8988T (cell line): ENCODE measurements around the gene PRPSAP1.
"Not testable (repeated sequence)": the region's sequence is repeated elsewhere in the genome, so short reads cannot be mapped to it uniquely, and the experiment has no call there.

Source experiments
- DNase-seq: peaks from one replicate; pipeline ENCODE4 v3.0.0; 2011

Gene PRPSAP1

GRCh38 chr17:76382803-76383545 is 29.3 kb upstream of the PRPSAP1 start:
- peak; percentile 81 for DNase-seq

GRCh38 chr17:76382351-76382802 is 28.7 kb upstream of the PRPSAP1 start:
- DNase-seq, result no peak

GRCh38 chr17:76381633-76382350 is 28.1 kb upstream of the PRPSAP1 start:
- DNase-seq, result no peak

GRCh38 chr17:76379646-76380376 is 26.1 kb upstream of the PRPSAP1 start:
- no peak for DNase-seq

GRCh38 chr17:76379275-76379641 is 25.5 kb upstream of the PRPSAP1 start:
- no peak for DNase-seq

- DNase-seq, result no peak
Measured at GRCh38 chr17:76378548-76379274, 25.0 kb upstream of the PRPSAP1 start.

GRCh38 chr17:76376318-76377133 is 22.8 kb upstream of the PRPSAP1 start:
- no peak for DNase-seq

GRCh38 chr17:76371656-76372628 is 18.2 kb upstream of the PRPSAP1 start:
- no peak for DNase-seq

GRCh38 chr17:76370261-76370993 is 16.7 kb upstream of the PRPSAP1 start:
- peak; percentile 70 for DNase-seq

- no peak for DNase-seq
Measured at GRCh38 chr17:76369804-76370203, 16.1 kb upstream of the PRPSAP1 start.

- no peak for DNase-seq
Measured at GRCh38 chr17:76369379-76369778, 15.7 kb upstream of the PRPSAP1 start.

- DNase-seq, result no peak
Measured at GRCh38 chr17:76368545-76368944, 14.8 kb upstream of the PRPSAP1 start.

- no peak for DNase-seq
Measured at GRCh38 chr17:76367642-76368041, 13.9 kb upstream of the PRPSAP1 start.

- DNase-seq, result no peak
Measured at GRCh38 chr17:76366247-76366646, 12.5 kb upstream of the PRPSAP1 start.

- no peak for DNase-seq
Measured at GRCh38 chr17:76365256-76365903, 11.7 kb upstream of the PRPSAP1 start.

- DNase-seq, result no peak
Measured at GRCh38 chr17:76363107-76363842, 9.6 kb upstream of the PRPSAP1 start.

- DNase-seq, result no peak
Measured at GRCh38 chr17:76360461-76360860, 6.7 kb upstream of the PRPSAP1 start.

GRCh38 chr17:76359776-76360175 is 6.1 kb upstream of the PRPSAP1 start:
- not testable (repeated sequence) for DNase-seq

GRCh38 chr17:76359375-76359774 is 5.7 kb upstream of the PRPSAP1 start:
- no peak for DNase-seq
